Measurements from ENCODE around the gene ATP6V0C. TPM values are rescaled to one million over a fixed set of nuclear protein-coding genes. Genes with fewer than 3 reads are reported as not detected.
A peak's percentile ranks its signal among the peaks of the same experiment; 100 is the strongest.

The ATP6V0C gene
- total and polyA plus RNA-seq, 2 of the 13 experiments (the other 11 are each of a cell fraction or from before 2014, with no cell fraction given) = 10.4 to 20.1 TPM

GRCh38 chr16:2475413-2476344, 38.1 kb upstream of the ATP6V0C start (continued):
- TF ChIP-seq, protein P1, sequence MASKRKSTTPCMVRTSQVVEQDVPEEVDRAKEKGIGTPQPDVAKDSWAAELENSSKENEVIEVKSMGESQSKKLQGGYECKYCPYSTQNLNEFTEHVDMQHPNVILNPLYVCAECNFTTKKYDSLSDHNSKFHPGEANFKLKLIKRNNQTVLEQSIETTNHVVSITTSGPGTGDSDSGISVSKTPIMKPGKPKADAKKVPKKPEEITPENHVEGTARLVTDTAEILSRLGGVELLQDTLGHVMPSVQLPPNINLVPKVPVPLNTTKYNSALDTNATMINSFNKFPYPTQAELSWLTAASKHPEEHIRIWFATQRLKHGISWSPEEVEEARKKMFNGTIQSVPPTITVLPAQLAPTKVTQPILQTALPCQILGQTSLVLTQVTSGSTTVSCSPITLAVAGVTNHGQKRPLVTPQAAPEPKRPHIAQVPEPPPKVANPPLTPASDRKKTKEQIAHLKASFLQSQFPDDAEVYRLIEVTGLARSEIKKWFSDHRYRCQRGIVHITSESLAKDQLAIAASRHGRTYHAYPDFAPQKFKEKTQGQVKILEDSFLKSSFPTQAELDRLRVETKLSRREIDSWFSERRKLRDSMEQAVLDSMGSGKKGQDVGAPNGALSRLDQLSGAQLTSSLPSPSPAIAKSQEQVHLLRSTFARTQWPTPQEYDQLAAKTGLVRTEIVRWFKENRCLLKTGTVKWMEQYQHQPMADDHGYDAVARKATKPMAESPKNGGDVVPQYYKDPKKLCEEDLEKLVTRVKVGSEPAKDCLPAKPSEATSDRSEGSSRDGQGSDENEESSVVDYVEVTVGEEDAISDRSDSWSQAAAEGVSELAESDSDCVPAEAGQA (IDR thresholded peaks at IDR 0.05; ENCODE audit: low read depth) = no peak
- TF ChIP-seq, protein P1 (CRISPR knock-in tag; IDR thresholded peaks at IDR 0.05; ENCODE audit: borderline replicate concordance) = 0 out of 2 replicates have a peak, but pooled peaks have one; percentile 12
- TF ChIP-seq ZFP91 (CRISPR knock-in tag; IDR thresholded peaks at IDR 0.05; ENCODE audit: borderline replicate concordance) (no peak; the same call in 1 of the 2 replicates), NFKB2 (CRISPR knock-in tag; IDR thresholded peaks at IDR 0.05; ENCODE audit: borderline replicate concordance) (peak; percentile 51; the same call in 1 of the 2 replicates), ARID4A (CRISPR knock-in tag; IDR thresholded peaks at IDR 0.05; ENCODE audit: borderline replicate concordance) (peak; percentile 63)
- TF ChIP-seq, protein P2, sequence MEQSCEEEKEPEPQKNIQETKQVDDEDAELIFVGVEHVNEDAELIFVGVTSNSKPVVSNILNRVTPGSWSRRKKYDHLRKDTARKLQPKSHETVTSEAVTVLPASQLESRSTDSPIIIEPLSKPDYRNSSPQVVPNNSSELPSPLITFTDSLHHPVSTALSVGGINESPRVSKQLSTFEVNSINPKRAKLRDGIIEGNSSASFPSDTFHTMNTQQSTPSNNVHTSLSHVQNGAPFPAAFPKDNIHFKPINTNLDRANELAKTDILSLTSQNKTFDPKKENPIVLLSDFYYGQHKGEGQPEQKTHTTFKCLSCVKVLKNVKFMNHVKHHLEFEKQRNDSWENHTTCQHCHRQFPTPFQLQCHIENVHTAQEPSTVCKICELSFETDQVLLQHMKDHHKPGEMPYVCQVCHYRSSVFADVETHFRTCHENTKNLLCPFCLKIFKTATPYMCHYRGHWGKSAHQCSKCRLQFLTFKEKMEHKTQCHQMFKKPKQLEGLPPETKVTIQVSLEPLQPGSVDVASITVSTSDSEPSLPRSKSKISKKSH (CRISPR knock-in tag; IDR thresholded peaks at IDR 0.05; ENCODE audit: borderline replicate concordance) = peak; percentile 44; the same call in 1 of the 2 replicates
- TF ChIP-seq, protein P3, sequence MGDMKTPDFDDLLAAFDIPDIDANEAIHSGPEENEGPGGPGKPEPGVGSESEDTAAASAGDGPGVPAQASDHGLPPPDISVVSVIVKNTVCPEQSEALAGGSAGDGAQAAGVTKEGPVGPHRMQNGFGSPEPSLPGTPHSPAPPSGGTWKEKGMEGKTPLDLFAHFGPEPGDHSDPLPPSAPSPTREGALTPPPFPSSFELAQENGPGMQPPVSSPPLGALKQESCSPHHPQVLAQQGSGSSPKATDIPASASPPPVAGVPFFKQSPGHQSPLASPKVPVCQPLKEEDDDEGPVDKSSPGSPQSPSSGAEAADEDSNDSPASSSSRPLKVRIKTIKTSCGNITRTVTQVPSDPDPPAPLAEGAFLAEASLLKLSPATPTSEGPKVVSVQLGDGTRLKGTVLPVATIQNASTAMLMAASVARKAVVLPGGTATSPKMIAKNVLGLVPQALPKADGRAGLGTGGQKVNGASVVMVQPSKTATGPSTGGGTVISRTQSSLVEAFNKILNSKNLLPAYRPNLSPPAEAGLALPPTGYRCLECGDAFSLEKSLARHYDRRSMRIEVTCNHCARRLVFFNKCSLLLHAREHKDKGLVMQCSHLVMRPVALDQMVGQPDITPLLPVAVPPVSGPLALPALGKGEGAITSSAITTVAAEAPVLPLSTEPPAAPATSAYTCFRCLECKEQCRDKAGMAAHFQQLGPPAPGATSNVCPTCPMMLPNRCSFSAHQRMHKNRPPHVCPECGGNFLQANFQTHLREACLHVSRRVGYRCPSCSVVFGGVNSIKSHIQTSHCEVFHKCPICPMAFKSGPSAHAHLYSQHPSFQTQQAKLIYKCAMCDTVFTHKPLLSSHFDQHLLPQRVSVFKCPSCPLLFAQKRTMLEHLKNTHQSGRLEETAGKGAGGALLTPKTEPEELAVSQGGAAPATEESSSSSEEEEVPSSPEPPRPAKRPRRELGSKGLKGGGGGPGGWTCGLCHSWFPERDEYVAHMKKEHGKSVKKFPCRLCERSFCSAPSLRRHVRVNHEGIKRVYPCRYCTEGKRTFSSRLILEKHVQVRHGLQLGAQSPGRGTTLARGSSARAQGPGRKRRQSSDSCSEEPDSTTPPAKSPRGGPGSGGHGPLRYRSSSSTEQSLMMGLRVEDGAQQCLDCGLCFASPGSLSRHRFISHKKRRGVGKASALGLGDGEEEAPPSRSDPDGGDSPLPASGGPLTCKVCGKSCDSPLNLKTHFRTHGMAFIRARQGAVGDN (CRISPR knock-in tag; IDR thresholded peaks at IDR 0.05) = peak; percentile 61
